T-helper 1 cell (primary cell): ENCODE data around the gene ALKBH5.

Experiments
- DNase-seq, 5 donors: peaks; one replicate each; pipeline ENCODE4 v3.0.0-alpha.2; 2012 to 2020

The ALKBH5 gene

DNA sequence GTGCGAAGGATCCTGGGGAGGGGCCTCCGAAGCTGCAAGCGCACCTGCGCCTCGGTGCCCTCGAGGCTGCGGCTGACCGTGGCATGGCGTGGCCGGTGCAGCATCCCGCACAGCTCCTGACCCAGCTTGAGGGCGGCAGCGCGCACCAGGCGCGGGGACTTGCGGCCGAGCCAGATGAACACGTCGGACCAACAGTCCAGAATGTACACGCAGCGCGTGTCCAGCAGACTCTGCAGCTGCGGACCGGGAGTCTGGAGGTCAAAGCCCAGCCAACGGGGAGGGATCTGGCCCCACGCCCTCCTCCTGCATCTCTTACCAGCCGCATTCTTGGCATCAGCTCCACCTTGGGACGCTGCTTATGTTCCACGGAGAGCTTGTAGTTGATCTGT lies 64.0 kb downstream of the ALKBH5 start:
- DNase-seq: no peak

DNA sequence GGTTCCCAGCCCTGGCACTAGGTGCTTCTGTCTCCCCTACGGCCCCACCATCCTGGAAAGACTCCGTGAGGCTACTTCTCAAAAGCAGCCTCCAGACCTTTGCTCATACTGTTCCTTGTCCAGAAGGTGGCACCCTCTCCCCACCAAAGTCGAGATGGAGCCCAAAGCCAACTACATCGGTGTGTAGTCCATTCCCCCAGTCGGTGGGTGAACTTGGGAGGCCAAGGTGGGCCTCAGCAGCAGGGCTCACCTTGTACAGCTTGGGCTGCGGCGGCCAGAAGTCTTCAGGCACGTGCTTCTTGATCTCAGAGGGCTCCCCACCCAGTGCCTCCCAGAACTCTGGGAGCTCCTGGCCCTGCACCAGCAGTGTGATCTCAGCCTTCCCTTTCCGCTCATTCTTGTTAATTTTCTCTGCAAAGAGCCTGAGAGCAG lies 64.7 kb downstream of the ALKBH5 start:
- DNase-seq: peak in 4 of 5 donors; percentile 43 to 62 (median 52)

DNA sequence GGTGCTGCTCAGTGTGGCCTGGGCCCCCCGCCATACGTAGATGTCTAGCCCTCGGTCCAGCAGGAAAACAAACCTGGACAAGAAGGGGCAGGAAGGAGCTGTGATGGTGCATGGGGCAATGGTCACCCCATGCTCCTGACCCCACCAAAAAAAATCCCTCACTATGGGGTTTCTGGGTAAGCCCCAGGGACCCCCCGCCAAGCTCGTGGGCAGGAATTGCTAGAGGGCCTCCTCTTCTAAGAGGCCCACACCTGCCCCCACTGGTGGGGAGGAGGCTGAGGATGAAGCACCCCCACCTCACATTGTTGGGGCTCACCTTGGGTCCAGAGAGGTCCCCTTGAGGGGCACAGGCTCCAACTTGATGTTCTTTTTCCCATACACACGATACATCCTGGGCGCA lies 65.2 kb downstream of the ALKBH5 start:
- DNase-seq: no peak

DNA sequence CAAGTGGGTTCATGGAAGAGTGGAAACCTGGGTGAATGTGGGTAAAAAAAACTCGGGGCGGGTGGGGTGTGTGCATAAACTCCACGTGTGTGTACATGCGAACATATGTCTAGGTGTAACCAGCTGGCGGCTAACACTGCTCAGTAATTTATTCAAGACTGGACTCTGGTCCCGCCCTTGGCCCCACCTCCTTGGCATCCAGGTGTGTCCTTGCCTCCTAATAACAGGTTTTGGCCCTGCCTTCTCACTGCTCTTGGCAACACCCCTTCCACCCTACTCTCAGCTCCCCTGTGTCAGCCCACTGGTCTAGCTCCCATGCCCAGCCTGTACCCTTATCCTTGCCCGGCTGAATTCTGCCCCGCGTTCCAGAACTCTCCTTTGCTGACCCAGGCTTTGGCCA lies 66.6 kb downstream of the ALKBH5 start:
- DNase-seq: no peak

DNA sequence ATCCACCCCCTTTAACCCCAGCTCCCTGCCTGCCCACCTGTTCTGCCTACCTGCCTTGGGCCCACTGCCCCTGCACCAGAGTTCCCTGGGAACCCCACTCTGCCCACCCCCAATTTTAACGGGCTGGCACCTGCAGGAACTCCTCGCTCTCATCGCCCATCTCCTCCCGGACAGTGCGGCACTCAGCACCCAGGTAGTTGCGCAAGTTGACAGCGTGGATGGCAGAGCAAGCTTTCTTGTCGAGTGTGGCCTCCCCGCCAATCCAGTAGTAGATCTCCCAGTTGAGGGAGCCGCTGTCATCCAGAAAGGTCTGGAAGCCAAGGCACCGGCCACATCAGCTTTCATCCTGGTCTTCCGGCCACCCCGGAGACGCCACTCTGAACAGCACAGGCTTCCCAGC lies 67.1 kb downstream of the ALKBH5 start:
- DNase-seq: no peak

DNA sequence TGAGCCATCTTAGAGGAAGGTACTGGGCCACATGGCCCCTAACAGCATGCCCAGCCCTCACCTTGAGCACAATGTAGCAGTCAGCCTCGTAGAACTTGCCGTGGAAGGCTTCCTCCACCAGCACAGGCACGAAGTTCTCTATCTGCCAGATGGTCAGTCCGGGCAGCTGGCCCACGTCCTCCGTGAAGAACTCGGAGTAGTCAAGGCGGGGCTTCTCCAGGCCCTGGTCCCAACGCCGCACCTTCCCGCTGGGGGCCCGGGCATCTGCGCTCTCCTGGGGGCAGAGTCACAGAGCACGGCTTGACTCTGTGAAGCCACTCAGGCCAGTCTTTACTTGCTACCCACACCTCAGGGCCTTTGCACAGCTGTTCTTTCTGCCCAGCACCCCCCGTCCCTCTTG lies 67.6 kb downstream of the ALKBH5 start:
- DNase-seq: no peak

DNA sequence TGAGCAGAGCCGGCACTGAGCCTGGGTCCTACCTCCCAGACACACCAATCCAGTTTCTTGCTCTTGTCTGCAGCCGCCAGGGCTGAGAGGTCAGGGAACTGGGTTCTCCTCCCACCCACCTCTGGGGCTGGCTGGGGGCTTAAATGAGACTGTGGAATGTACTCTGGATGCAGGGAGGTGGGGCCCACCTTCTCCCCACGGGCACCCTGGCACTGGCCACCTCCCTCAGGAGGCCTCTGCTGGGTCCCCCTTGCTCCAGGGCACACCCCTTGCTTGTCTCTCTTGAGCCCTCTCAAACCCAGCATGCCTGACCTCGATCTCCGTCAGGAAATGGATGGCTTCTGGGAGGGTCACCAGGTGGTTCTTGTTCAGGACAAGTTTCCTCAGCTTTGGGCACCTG lies 68.5 kb downstream of the ALKBH5 start:
- no peak for DNase-seq

DNA sequence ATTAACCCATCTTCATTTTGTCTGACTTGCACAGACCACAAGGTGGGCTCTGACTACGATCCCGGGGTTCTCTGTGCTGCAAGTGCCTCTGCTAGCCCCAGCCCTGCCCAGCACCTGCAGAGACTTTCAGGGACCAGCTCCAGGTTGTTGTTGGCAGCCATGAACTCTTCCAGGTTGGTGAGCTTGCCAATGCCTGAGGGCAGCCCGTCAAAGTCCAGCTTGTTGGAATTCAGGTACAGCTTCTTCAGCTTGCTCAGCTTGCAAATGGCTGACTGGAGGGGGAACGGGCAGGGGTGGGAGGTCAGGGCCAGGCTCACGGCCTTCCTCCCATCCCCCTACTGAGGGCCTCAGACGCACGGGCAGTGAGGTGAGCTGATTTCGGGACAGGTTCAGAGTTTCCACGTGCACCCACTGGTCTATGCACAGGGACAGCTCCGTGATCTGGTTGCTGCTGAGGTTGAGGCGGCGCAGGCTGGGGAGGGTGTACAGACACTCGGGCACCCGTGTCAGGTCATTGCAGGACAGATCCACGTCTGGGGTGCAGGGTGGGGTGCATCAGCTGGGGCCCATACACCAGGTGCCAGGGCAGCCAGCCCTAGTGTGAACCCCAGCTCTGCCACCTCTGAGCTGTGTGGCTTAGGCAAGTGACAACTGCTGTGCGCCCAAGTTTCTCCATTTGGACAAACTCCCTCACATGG lies 69.7 kb downstream of the ALKBH5 start:
- DNase-seq: no peak

DNA sequence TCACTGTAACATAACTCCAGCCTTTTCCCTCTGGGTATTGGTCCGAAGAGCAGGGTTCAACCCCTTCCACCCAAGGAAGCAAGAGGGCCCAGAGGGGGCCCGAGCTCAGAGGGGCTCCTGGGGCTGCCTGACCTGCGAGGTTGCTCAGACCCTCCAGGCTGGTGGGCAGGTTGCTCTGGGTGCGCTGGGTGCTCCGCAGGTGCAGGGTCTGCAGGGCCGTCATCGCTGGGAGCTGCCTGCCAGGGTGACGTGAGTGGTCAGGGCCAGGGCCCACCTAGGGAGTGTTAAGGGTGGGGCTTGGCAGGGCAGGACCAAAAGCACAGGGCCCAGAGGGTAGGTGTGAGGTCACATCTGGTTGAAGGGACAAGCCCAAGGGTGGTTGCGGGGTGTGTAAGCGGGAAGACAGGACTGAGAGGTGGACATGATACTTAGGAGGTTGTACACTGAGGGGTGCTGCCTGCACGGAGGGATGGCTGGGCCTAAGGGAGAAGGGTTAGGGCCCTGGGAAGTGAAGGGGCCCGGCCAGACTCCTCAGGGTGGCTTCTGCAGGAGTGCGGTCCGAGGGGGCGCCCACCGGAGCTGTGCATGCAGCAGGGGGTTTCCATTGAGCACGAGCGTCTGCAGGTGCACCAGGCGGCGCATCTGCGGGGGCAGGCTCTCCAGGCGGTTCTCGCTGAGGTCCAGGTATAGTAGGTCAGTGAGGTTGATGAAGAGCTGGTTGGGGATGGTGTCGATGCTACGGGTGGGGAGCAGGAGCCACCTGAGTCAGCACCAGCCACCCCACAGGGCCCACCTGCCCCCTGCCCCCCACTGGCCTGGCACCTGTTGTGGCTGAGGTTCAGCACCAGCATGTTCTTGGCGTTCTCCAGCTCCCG lies 70.6 kb downstream of the ALKBH5 start:
- DNase-seq: no peak

DNA sequence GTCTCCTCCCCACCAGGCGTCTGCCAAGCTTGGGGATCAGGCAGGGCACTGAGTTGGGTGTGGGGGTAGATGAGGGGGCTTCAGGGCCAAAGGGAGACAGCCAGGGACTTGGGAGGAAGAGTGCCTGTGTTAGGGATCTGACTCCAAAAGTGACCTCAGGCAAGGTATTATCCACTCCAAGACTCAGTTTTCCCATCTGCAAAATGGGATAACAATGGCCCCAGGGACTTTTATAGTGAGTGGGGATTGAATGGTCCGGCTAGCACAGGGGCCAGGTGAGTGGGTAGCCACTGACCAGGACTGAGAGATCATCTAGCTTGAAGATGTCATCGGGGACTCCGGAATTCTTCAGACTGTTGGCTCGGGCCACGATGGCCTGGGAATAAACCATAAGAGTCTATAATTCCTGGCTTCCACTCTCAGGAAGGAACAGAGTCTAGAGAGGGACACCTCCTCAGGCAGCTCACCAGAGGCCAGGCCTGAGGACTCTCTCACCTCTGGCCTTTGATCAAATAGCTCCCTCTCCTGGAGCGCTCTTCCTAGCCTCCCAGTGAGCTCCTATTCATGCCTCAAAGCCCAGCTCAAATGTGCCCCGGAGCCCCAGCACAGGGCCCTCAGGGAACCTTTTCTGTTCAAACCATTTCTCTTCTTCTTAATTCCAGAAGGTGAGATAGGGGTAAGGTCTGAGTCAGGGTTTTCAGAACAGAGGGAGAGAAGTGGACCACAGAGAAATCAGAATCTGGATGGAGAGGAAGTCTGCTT lies 71.4 kb downstream of the ALKBH5 start:
- no peak for DNase-seq

DNA sequence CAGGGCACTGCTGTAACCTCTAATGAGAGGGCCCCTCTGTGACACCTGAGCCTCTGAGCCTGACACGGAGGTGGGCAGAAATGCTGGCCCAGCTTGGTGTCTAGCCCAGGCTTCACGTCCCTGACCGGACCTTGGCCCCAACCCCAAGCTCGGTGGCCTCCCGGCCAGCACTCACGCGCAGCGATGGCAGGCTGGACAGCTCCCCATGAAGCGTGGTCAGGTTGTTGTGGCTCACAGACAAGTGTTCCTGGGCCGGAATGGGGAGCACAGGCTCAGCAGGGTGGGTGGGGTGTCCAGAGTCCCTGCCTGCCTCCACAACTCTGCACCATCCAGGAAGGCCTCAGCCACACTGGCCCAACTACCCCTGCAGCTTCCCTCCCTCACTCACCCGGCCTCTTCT lies 72.7 kb downstream of the ALKBH5 start:
- DNase-seq: no peak

DNA sequence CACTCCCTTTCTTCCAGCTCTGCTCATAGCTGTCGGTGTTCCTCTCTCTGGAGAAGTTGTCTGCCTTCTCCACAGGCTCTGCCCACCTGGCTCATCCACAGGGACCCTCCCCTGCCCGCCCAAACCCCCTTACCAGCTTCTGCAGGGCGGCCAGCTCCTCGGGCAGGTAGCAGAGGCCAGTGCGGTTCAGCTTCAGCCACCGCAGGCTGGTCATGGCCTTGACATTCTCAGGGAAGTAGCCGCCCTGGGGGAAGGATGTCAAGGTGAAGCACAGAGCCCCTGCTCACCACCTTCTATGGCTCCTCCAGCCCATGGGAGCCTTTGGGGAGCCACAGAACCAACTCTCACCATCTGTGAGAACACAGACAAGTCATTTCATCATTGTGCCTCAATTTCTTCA lies 73.1 kb downstream of the ALKBH5 start:
- DNase-seq: no peak

DNA sequence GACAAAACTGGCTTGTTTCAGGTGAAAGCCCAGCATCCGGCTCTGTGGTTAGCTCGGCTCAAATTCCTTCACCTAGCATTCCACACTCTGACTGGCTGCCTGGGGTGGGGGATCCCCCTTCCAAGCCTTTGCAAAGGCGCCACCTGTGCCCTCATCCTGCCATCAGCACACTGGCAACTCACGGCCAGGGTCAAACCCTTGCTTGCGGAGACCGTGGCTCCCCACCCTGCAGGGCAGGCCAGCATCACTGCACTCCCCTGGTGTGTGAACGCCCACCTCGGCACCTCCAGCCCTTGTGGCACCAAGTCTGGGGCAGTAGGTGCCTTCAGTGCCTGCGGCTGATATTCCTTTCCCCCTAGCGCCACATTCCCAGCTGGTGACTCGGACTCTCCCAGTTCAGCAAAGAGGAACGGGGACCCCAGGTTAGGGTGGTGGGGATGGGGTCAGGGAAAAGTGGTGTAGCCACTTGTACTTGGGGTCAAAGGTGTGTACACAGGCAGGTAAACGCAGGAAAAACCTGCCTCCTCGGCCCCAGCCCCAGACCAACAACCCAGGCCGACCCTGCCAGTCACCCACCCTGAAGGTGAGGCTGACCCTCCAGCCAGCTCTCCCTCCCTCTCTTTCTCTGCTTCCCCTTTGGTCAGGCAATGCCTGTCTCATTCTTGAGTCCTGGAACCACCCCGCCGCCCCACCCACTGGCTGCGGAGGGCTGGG lies 73.8 kb downstream of the ALKBH5 start:
- DNase-seq: peak in 1 of 5 donors; percentile 28

DNA sequence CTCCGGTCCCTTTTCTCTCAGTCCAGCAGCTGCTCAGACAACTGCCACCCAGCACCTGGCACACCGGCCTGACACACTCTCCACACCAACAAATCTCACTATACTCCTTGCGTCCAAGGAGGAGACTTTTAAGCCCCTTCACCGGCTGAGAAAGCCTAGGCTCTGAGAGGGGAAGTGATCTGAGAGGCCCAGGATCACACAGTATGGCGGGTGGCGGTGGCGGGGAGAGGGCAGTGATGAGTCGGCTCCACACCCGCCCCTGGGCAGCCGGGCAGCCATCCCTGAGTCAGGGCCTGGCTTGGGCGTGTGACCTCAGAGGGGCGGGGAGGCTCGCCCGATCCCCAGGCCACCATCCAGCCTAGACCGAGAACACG lies 74.3 kb downstream of the ALKBH5 start:
- DNase-seq: peak in 4 of 5 donors; percentile 33 to 38 (median 34)

DNA sequence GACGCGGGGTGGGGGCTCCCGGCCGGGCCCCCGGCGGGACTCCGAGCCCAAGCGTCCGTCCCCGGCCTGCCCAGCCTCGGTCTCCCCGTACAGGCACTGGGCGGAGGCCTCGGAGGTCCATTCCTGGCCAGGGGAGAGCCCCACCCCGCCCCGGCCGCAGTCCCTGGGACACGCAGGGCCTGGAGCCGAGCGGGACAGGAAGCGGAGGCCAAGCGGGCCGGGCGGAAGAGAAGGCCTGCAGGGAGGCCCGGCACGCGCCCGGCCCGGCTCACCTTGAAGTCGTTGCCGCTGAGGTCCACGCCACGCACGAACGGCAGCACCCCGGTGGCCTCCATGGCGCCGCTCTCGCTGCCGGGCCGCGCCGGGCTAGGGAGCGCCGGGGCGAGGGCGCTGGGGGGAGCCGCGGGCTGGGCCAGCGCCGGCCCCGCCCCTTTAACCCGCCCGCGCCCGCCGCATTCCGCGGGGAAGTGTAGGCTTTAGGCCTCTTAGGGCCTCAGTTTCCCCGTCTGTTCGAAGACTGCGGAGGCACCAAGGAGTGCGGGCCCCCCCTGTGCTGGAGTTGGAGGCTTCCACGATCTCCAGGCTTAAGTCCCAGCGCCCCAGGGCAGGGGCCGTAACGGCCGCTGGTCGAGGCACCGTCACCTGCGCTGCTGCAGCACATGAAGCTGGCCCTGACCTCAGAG lies 74.9 kb downstream of the ALKBH5 start, which contains the start of gene FLII:
TSS of gene FLII (minus strand) at position 383 of the 683 bp plus-strand sequence. CDS start at position 335, 48 bp downstream.
- DNase-seq: peak; percentile 33 to 59 (median 41)
